H9 (cell line): ENCODE data around the gene PRUNE2. TPM values are rescaled to one million over a fixed set of nuclear protein-coding genes. Genes with fewer than 3 reads are reported as not detected.

ENCODE experiments used
- DNase-seq: peaks from one replicate; pipeline ENCODE4 v3.0.0-alpha.2; 2017
- H2AFZ ChIP-seq: one replicate; pipeline ENCODE4 v1.6.1; 2013; ENCODE audit warnings: mild to moderate bottlenecking, low read length, control low read depth, moderate library complexity
- H2AK5ac ChIP-seq: 2 replicates; pipeline ENCODE4 v1.6.1; 2013; ENCODE audit warnings: low read length, control low read depth, mixed read lengths; ENCODE audit not compliant: insufficient read length
- H2BK120ac ChIP-seq: one replicate; pipeline ENCODE4 v1.6.1; 2013; ENCODE audit warnings: low read depth, mild to moderate bottlenecking, low read length, control low read depth, inconsistent platforms; ENCODE audit not compliant: poor library complexity, severe bottlenecking
- H2BK12ac ChIP-seq: 2 replicates; pipeline ENCODE4 v1.6.1; 2013; ENCODE audit warnings: low read length, control low read depth, mixed read lengths, low read depth; ENCODE audit not compliant: insufficient read length
- H2BK15ac ChIP-seq: 2 replicates; pipeline ENCODE4 v1.6.1; 2013; ENCODE audit warnings: low read depth, low read length, control low read depth
- H2BK20ac ChIP-seq: one replicate; pipeline ENCODE4 v1.6.1; 2013; ENCODE audit warnings: low read depth, mild to moderate bottlenecking, low read length, control low read depth, inconsistent platforms; ENCODE audit not compliant: poor library complexity, severe bottlenecking
- H2BK5ac ChIP-seq: 2 replicates; pipeline ENCODE4 v1.6.1; 2013; ENCODE audit warnings: low read length, control low read depth, mixed read lengths; ENCODE audit not compliant: insufficient read length
- H3K14ac ChIP-seq: 2 replicates; pipeline ENCODE4 v1.6.1; 2013; ENCODE audit warnings: low read length, control low read depth; ENCODE audit not compliant: insufficient read depth
- H3K18ac ChIP-seq: 2 replicates; pipeline ENCODE4 v1.6.1; 2013; ENCODE audit warnings: low read depth, mild to moderate bottlenecking, mixed read lengths, low read length, control low read depth; ENCODE audit not compliant: insufficient read length
- H3K23ac ChIP-seq: 2 replicates; pipeline ENCODE4 v1.6.1; 2013; ENCODE audit warnings: low read length, control low read depth, mixed read lengths, low read depth; ENCODE audit not compliant: insufficient read length
- H3K23me2 ChIP-seq: 2 replicates; pipeline ENCODE4 v1.6.1; 2013; ENCODE audit warnings: low read depth, mild to moderate bottlenecking, mixed read lengths, low read length, control low read depth; ENCODE audit not compliant: insufficient read length, poor library complexity, severe bottlenecking
- H3K27ac ChIP-seq: 2 replicates; pipeline ENCODE4 v1.5.1; 2013; ENCODE audit warnings: low read length, control low read depth, mixed read lengths, low read depth; ENCODE audit not compliant: insufficient read length
- H3K27me3 ChIP-seq: 2 replicates; pipeline ENCODE4 v1.6.1; 2013; ENCODE audit warnings: low read length, control low read depth, inconsistent platforms; ENCODE audit not compliant: insufficient read depth
- H3K4ac ChIP-seq: 2 replicates; pipeline ENCODE4 v1.6.1; 2013; ENCODE audit warnings: low read depth, mild to moderate bottlenecking, control low read depth, inconsistent platforms, low read length, moderate library complexity
- H3K4me1 ChIP-seq: 2 replicates; pipeline ENCODE4 v1.6.1; 2013; ENCODE audit warnings: low read length, control low read depth, inconsistent platforms; ENCODE audit not compliant: insufficient read depth
- H3K4me2 ChIP-seq: 2 replicates; pipeline ENCODE4 v1.6.1; 2013; ENCODE audit warnings: low read length, control low read depth, mixed read lengths; ENCODE audit not compliant: insufficient read length, insufficient read depth
- H3K56ac ChIP-seq: 2 replicates; pipeline ENCODE4 v1.6.1; 2013; ENCODE audit warnings: low read depth, mild to moderate bottlenecking, mixed read lengths, low read length, control low read depth; ENCODE audit not compliant: insufficient read length
- H3K79me1 ChIP-seq: 2 replicates; pipeline ENCODE4 v1.6.1; 2013; ENCODE audit warnings: low read depth, mild to moderate bottlenecking, moderate library complexity, low read length, control low read depth, inconsistent platforms; ENCODE audit not compliant: insufficient read depth, poor library complexity, severe bottlenecking
- H3K79me2 ChIP-seq: 2 replicates; pipeline ENCODE4 v1.6.1; 2013; ENCODE audit warnings: low read length, control low read depth, inconsistent platforms; ENCODE audit not compliant: insufficient read depth
- H3K9ac ChIP-seq: 2 replicates; pipeline ENCODE4 v1.6.1; 2013; ENCODE audit warnings: low read length, control low read depth, mixed read lengths; ENCODE audit not compliant: insufficient read length; ENCODE audit errors: extremely low read depth
- H3K9me3 ChIP-seq: one replicate; pipeline ENCODE4 v1.6.1; 2013; ENCODE audit warnings: low read depth, low read length, inconsistent platforms; ENCODE audit not compliant: control insufficient read depth
- H3T11ph ChIP-seq: one replicate; pipeline ENCODE4 v1.6.1; 2013; ENCODE audit warnings: mild to moderate bottlenecking, low read length, control low read depth, inconsistent platforms
- H4K20me1 ChIP-seq: one replicate; pipeline ENCODE4 v1.6.1; 2013; ENCODE audit not compliant: control insufficient read depth, insufficient read length, insufficient read depth
- H4K5ac ChIP-seq: 2 replicates; pipeline ENCODE4 v1.6.1; 2013; ENCODE audit warnings: low read depth, mild to moderate bottlenecking, mixed read lengths, low read length, control low read depth; ENCODE audit not compliant: insufficient read length
- H4K8ac ChIP-seq: replicated peaks from 2 replicates; pipeline ENCODE4 v1.6.1; 2013; ENCODE audit warnings: low read length, control low read depth, mixed read lengths, low read depth; ENCODE audit not compliant: insufficient read length
- H4K91ac ChIP-seq: 2 replicates; pipeline ENCODE4 v1.6.1; 2013; ENCODE audit warnings: low read depth, mild to moderate bottlenecking, moderate library complexity, mixed read lengths, low read length, control low read depth; ENCODE audit not compliant: insufficient read length
- H3K27ac Mint-ChIP-seq, 3 experiments: 2 replicates in 2 of 3; 3 replicates in 1 of 3; pipeline ENCODE4 v1.8.0; 2020 to 2021; ENCODE audit warnings: mixed read lengths in 3 of 3, mild to moderate bottlenecking in 1 of 3, moderate library complexity in 1 of 3
- H3K27me3 Mint-ChIP-seq: 2 replicates; pipeline ENCODE4 v1.8.0; 2021; ENCODE audit warnings: low read depth, mild to moderate bottlenecking, moderate library complexity, mixed read lengths
- H3K36me3 Mint-ChIP-seq, 3 experiments: 2 replicates in 2 of 3; 3 replicates in 1 of 3; pipeline ENCODE4 v1.8.0; 2020 to 2021; ENCODE audit warnings: low read depth in 3 of 3, mixed read lengths in 3 of 3; ENCODE audit not compliant: insufficient read depth in 1 of 3
- H3K4me1 Mint-ChIP-seq, 2 experiments: 2 replicates each; pipeline ENCODE4 v1.8.0; 2020; ENCODE audit warnings: mixed read lengths in 2 of 2
- H3K4me3 Mint-ChIP-seq, 2 experiments: 2 replicates in 1 of 2; 3 replicates in 1 of 2; pipeline ENCODE4 v1.8.0; 2020 to 2021; ENCODE audit warnings: mild to moderate bottlenecking in 2 of 2, mixed read lengths in 2 of 2, moderate library complexity in 1 of 2
- H3K9me3 Mint-ChIP-seq, 2 experiments: 2 replicates in 1 of 2; 3 replicates in 1 of 2; pipeline ENCODE4 v1.8.0; 2020; ENCODE audit warnings: mild to moderate bottlenecking in 2 of 2, mixed read lengths in 2 of 2, moderate library complexity in 1 of 2
- WGBS: extraction: QIAGEN DNeasy Blood & Tissue Kit; methylation state at CpG from one replicate; pipeline ENCODE4 v1.1.7; 2013; ENCODE audit warnings: missing lambda C conversion rate, low lambda C conversion rate, mixed read lengths; ENCODE audit not compliant: insufficient read length; ENCODE audit errors: extremely low coverage; 5-methylcytosine and 5-hydroxymethylcytosine counted together
- total RNA-seq: library from RNA; stranded (reverse); gene quantifications from 2 replicates; pipeline ENCODE4 v1.2.1, GENCODE V29; 2021
- TF ChIP-seq, protein P1 (sequence below): fragments of 200-600 bp; sonication (generic); conservative IDR thresholded peaks from 3 replicates; pipeline ENCODE4 v1.8.0; 2021; ENCODE audit warnings: antibody characterized with exemption, mild to moderate bottlenecking

Gene PRUNE2
- total RNA-seq, 1 experiment from 2014 or later = 12.1 TPM

DNA sequence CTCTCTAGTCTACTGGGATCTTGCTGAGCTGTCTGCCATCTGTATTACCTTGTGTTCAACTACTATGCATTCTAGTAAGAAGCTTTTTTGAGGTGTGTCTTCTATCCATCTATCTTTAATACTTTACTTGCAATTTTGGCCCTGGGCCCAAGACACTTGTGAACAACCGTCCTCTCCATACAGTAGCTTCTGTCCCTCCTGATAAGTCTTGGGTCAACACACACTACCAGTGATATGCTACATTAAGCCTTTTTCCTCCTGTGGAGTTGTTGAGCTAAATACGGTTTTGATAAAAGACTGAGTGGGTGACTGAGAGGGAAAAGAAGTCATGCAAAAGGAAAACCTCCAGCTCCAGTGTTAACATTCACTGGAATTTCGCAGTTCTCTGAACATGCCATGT lies 275.0 kb downstream of the PRUNE2 start:
- DNase-seq = no peak
- no peak overlapping the region for H2BK20ac ChIP-seq
- no peak overlapping the region for H2BK12ac ChIP-seq
- H3K18ac ChIP-seq = no peak overlapping the region
- Mint-ChIP-seq H3K36me3 (no peaks in the 10 kb centered on the region), H3K9me3 (no peaks in the 10 kb centered on the region), H3K4me3 (no peak overlapping the region), H3K4me1 (no peaks in the 10 kb centered on the region), H3K27me3 (no peaks in the 10 kb centered on the region), H3K27ac (no peak overlapping the region; a peak in 2 of 7 replicates)
- H3K27ac ChIP-seq = no peak overlapping the region
- H2BK15ac ChIP-seq = no peak overlapping the region
- no peaks in the 10 kb centered on the region for H4K20me1 ChIP-seq
- H3K9me3 ChIP-seq = no peaks in the 10 kb centered on the region
- no peak overlapping the region for H3K9ac ChIP-seq
- TF ChIP-seq, protein P1, sequence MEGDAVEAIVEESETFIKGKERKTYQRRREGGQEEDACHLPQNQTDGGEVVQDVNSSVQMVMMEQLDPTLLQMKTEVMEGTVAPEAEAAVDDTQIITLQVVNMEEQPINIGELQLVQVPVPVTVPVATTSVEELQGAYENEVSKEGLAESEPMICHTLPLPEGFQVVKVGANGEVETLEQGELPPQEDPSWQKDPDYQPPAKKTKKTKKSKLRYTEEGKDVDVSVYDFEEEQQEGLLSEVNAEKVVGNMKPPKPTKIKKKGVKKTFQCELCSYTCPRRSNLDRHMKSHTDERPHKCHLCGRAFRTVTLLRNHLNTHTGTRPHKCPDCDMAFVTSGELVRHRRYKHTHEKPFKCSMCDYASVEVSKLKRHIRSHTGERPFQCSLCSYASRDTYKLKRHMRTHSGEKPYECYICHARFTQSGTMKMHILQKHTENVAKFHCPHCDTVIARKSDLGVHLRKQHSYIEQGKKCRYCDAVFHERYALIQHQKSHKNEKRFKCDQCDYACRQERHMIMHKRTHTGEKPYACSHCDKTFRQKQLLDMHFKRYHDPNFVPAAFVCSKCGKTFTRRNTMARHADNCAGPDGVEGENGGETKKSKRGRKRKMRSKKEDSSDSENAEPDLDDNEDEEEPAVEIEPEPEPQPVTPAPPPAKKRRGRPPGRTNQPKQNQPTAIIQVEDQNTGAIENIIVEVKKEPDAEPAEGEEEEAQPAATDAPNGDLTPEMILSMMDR = no peak
- no peak overlapping the region for H3T11ph ChIP-seq
- no peak overlapping the region for H3K4ac ChIP-seq
- no peaks in the 10 kb centered on the region for H3K79me1 ChIP-seq
- H2AK5ac ChIP-seq = no peak overlapping the region
- H4K8ac ChIP-seq = no peak overlapping the region
- no peaks in the 10 kb centered on the region for H3K27me3 ChIP-seq
- H3K4me2 ChIP-seq = no peak overlapping the region
- no peaks in the 10 kb centered on the region for H3K79me2 ChIP-seq
- no peaks in the 10 kb centered on the region for H3K4me1 ChIP-seq
- no peak overlapping the region for H3K23ac ChIP-seq
- no peak overlapping the region for H3K14ac ChIP-seq
- no peak overlapping the region for H2BK120ac ChIP-seq
- H3K23me2 ChIP-seq = no peaks in the 10 kb centered on the region
- H4K91ac ChIP-seq = no peak overlapping the region
- no peak overlapping the region for H4K5ac ChIP-seq
- H3K56ac ChIP-seq = no peak overlapping the region
- H2BK5ac ChIP-seq = no peak overlapping the region
- H2AFZ ChIP-seq = no peak overlapping the region
- WGBS = no CpG with 5 or more reads among the region's 3 CpGs
